Osteocyte (in vitro differentiated cells): ENCODE measurements around the gene SGTB. TPM values are rescaled to one million over a fixed set of nuclear protein-coding genes. Genes with fewer than 3 reads are reported as not detected.

ENCODE experiments used
- DNase-seq: peaks from one replicate; pipeline ENCODE4 v3.0.0; 2021; ENCODE audit warnings: mixed read lengths; ENCODE audit not compliant: unreplicated experiment; ENCODE audit errors: extremely low spot score
- H3K27ac Mint-ChIP-seq: one replicate; pipeline ENCODE4 v1.8.0; 2021; ENCODE audit warnings: mild to moderate bottlenecking, mixed read lengths; ENCODE audit not compliant: unreplicated experiment
- H3K27me3 Mint-ChIP-seq: one replicate; pipeline ENCODE4 v1.8.0; 2021; ENCODE audit warnings: mixed read lengths; ENCODE audit not compliant: unreplicated experiment
- H3K36me3 Mint-ChIP-seq: one replicate; pipeline ENCODE4 v1.8.0; 2021; ENCODE audit warnings: mixed read lengths; ENCODE audit not compliant: unreplicated experiment
- H3K4me1 Mint-ChIP-seq: one replicate; pipeline ENCODE4 v1.8.0; 2021; ENCODE audit warnings: mixed read lengths; ENCODE audit not compliant: unreplicated experiment
- H3K4me3 Mint-ChIP-seq: one replicate; pipeline ENCODE4 v1.8.0; 2021; ENCODE audit warnings: mild to moderate bottlenecking, moderate library complexity, mixed read lengths; ENCODE audit not compliant: unreplicated experiment
- H3K9me3 Mint-ChIP-seq: one replicate; pipeline ENCODE4 v1.8.0; 2021; ENCODE audit warnings: mixed read lengths; ENCODE audit not compliant: unreplicated experiment
- long read RNA-seq: library from polyadenylated mRNA; unstranded; transcript quantifications from one replicate; pipeline ENCODE4 v2.0.0, GENCODE V29; 2021
- total RNA-seq: library from RNA; stranded (reverse); gene quantifications from 2 replicates; pipeline ENCODE4 v1.2.1, GENCODE V29; 2021
- TF ChIP-seq, protein P1 (sequence below): fragments of 200-600 bp; sonication (generic); IDR thresholded peaks from 2 replicates; pipeline ENCODE4 v1.5.0; 2021; ENCODE audit warnings: antibody characterized with exemption, mild to moderate bottlenecking, moderate library complexity

The SGTB gene, protein sequence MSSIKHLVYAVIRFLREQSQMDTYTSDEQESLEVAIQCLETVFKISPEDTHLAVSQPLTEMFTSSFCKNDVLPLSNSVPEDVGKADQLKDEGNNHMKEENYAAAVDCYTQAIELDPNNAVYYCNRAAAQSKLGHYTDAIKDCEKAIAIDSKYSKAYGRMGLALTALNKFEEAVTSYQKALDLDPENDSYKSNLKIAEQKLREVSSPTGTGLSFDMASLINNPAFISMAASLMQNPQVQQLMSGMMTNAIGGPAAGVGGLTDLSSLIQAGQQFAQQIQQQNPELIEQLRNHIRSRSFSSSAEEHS
- 18.2 and 18.8 TPM in 2 replicates for total RNA-seq
- long read RNA-seq, full-length matches to known transcripts, result 26 of 35 reads
- long read RNA-seq, partial matches to known transcripts, result 1 of 35 reads
- long read RNA-seq, other reads (novel, unspliced or antisense), result 8 of 35 reads

- TF ChIP-seq, protein P1, sequence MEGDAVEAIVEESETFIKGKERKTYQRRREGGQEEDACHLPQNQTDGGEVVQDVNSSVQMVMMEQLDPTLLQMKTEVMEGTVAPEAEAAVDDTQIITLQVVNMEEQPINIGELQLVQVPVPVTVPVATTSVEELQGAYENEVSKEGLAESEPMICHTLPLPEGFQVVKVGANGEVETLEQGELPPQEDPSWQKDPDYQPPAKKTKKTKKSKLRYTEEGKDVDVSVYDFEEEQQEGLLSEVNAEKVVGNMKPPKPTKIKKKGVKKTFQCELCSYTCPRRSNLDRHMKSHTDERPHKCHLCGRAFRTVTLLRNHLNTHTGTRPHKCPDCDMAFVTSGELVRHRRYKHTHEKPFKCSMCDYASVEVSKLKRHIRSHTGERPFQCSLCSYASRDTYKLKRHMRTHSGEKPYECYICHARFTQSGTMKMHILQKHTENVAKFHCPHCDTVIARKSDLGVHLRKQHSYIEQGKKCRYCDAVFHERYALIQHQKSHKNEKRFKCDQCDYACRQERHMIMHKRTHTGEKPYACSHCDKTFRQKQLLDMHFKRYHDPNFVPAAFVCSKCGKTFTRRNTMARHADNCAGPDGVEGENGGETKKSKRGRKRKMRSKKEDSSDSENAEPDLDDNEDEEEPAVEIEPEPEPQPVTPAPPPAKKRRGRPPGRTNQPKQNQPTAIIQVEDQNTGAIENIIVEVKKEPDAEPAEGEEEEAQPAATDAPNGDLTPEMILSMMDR, result peak; percentile 6
- peak; percentile 96 for DNase-seq
- H3K9me3 Mint-ChIP-seq, result no peaks in the 10 kb centered on the region
Observed at GRCh38 chr5:65721720-65722574, at the start of gene SGTB, which contains the start of gene NLN. Gene SGTB (minus strand): TSS chr5:65722109. CDS start chr5:65720807, 1,302 bp downstream. Gene NLN (plus strand): TSS chr5:65722205. CDS start chr5:65722374, 169 bp downstream.

DNA sequence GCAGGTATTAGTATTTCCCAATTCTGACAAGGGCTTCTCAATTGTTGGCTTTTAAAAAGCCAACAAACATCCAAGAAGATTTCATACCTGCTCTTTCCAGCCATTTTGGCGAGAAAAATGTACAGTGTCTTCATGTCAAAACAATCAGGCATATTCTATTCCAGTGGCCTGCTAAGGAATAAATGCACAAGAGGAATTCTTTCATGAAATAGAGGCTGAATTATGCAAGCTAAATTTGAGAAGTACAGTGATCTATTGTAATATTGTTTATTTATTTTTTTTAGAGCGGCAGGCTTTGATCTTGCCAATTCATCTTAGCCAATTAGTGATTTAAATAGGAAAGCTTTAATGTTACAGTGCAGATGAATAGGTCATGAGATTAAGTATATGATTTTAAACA is 49.4 kb upstream of the SGTB start:
- Mint-ChIP-seq H3K9me3 (peaks cover 7% of the 10 kb centered on the region), H3K27me3 (no peaks in the 10 kb centered on the region), H3K27ac (no peak overlapping the region), H3K36me3 (peaks cover 19% of the 10 kb centered on the region), H3K4me3 (no peak overlapping the region), H3K4me1 (peaks cover 27% of the 10 kb centered on the region)
- DNase-seq, result no peak
- TF ChIP-seq, protein P1, result no peak

More at GRCh38 chr5:65721720-65722574, at the start of gene SGTB, which contains the start of gene NLN:
- no peaks in the 10 kb centered on the region for H3K27me3 Mint-ChIP-seq
- H3K4me1 Mint-ChIP-seq, result peaks cover 42% of the 10 kb centered on the region
- peaks cover 4% of the 10 kb centered on the region for H3K36me3 Mint-ChIP-seq
- H3K4me3 Mint-ChIP-seq, result peak within 1 kb of the TSS; percentile 90
- H3K27ac Mint-ChIP-seq, result peak within 1 kb of the TSS; percentile 92

- TF ChIP-seq, protein P1, result no peak
- Mint-ChIP-seq H3K27ac (peak overlapping the region; percentile 43), H3K4me3 (no peak overlapping the region), H3K4me1 (peaks cover 21% of the 10 kb centered on the region), H3K36me3 (peaks cover 23% of the 10 kb centered on the region), H3K9me3 (peaks cover 7% of the 10 kb centered on the region), H3K27me3 (no peaks in the 10 kb centered on the region)
- DNase-seq, result no peak
Observed at GRCh38 chr5:65769539-65769938, 47.6 kb upstream of the SGTB start.

- H3K9me3 Mint-ChIP-seq, result peaks cover 7% of the 10 kb centered on the region
- no peak for DNase-seq
- no peaks in the 10 kb centered on the region for H3K27me3 Mint-ChIP-seq
- peaks cover 14% of the 10 kb centered on the region for H3K4me1 Mint-ChIP-seq
- peaks cover 23% of the 10 kb centered on the region for H3K36me3 Mint-ChIP-seq
- no peak overlapping the region for H3K27ac Mint-ChIP-seq
- TF ChIP-seq, protein P1, result no peak
- H3K4me3 Mint-ChIP-seq, result no peak overlapping the region
Observed at GRCh38 chr5:65768723-65769346, 46.9 kb upstream of the SGTB start.
